T-helper 2 cell (primary cell): ENCODE results near the gene LCN6.
A peak's percentile ranks its signal among the peaks of the same experiment; 100 is the strongest.
"Not testable (repeated sequence)": the region's sequence is repeated elsewhere in the genome, so short reads cannot be mapped to it uniquely, and the experiment has no call there.

Experiments
- DNase-seq, 5 experiments: peaks; one replicate each; pipeline versions ENCODE4 v3.0.0 to v3.0.0-alpha.2; 2012 to 2022
- total RNA-seq, 2 donors: gene quantifications; one replicate each; lab custom pipeline; 2026; lab: John Stamatoyannopoulos, UW

The LCN6 gene, protein sequence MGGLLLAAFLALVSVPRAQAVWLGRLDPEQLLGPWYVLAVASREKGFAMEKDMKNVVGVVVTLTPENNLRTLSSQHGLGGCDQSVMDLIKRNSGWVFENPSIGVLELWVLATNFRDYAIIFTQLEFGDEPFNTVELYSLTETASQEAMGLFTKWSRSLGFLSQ
- total RNA-seq, result 0 reads per million in 2 donors

DNA sequence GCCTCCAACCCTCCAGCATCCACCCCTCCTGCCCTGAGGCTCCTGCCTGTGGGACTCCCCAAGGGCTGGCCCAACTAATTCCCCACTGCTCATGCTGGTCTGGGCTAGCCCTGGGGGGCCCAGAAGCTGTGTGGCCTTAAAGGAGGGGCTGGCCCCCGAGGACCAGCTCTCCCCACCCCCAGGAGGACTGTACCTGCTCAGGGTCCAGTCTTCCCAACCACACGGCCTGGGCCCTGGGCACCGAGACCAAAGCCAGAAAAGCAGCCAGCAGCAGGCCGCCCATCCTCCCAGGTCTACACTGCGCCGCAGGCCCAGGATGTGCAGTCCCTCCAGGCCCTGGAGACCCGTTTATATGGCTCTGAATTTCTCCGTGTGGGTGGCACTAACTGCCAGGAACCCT lies at the start of gene LCN6:
TSS of gene LCN6 (minus strand) at position 325 of the 400 bp plus-strand sequence. CDS start at position 283, 42 bp downstream.
- DNase-seq, result no peak

DNA sequence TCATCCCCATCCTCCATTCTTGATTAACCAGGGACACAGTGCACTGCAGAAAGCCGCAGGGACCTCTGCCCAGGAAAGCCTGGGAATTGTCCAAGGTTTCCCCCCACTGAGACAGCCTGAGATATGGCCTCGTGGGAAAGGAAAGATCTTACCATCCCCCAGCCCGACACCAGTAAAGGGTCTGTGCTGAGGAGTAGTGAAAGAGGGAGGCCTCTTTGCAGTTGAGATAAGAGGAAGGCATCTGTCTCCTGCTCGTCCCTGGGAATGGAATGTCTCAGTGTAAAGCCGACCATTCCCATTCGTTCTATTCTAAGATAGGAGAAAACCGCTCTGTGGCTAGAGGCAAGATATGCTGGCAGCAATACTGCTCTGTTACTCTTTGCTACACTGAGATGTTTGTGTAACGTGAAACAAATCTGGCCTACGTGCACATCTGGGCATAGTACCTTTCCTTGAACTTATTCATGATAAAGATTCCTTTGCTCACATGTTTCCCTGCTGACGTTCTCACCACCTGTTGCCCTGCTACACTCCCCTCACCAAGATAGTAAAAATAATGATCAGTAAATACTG lies 48.5 kb upstream of the LCN6 start:
- not testable (repeated sequence) for DNase-seq

DNA sequence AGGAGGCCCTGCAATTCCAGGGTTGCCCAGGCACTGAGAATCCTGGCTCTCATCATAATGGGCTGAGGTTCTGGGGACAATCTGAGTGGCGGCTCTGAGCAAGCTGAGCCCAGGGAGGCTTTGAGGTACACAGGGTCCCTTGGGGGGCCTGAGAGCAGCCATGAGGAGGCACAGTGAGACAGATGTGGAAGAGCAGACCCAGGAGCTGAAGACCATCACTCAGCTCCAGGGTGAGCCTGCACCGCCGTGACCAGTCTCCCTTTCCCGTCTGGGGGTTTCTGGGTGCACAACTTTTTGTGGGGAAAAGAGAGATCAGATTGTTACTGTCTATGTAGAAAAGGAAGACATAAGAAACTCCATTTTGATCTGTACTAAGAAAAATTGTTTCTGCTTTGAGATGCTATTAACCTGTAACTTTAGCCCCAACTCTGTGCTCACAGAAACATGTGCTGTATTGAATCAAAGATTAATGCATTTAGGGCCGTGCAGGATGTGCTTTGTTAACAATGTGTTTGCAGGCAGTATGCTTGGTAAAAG lies 48.0 kb upstream of the LCN6 start, which contains the start of gene CCDC183:
TSS of gene CCDC183 (plus strand) at position 101 of the 537 bp plus-strand sequence. CDS start at position 161, 60 bp downstream.
- no peak for DNase-seq

DNA sequence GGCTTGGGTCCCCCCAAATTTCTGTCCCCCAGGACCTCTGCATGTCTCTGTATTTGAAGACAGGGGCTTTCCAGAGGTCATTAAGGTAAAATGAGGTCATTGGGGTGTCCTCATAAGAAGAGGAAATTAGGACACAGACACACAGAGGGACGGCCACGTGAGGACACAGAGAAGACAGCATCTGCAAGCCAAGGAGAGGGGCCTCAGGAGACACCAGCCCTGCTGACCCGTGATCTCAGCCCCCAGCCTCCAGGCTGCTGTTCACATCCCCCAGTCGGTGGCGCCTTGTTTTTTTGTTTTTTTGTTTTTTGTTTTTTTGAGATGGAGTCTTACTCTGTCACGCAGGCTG lies 46.6 kb upstream of the LCN6 start:
- no peak for DNase-seq

DNA sequence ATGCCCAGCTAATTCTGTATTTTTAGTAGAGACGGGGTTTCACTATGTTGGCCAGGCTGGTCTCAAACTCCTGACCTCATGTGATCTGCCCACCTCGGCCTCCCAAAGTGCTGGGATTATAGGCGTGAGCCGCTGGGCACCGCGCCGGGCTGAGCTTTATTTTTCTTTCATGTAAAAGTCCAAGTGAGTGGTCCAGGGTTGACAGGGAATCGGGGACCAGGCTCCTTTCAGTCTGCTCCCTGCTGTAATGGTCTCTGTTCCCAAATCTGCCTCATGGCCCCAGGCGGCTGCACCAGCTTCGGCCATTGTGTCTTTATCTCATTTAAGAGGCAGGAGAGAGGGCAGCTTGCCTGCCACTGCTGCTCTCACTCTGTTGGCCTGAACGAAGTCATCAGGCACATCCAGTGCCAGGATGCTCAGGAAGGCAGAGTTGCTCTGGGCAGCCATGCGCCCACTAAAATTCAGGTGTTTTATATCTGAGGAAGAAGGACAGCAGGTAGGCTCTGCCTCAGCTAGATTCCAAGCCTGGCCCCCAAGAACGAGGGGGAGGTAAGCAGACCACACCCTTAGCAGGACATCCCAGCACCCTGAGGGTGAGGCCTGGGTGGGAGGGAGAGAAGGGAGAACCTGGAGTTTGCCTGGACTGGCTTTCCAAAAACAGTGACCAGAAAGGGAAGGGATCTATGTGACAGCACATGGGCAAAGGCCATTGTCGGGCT lies 46.1 kb upstream of the LCN6 start:
- no peak for DNase-seq

DNA sequence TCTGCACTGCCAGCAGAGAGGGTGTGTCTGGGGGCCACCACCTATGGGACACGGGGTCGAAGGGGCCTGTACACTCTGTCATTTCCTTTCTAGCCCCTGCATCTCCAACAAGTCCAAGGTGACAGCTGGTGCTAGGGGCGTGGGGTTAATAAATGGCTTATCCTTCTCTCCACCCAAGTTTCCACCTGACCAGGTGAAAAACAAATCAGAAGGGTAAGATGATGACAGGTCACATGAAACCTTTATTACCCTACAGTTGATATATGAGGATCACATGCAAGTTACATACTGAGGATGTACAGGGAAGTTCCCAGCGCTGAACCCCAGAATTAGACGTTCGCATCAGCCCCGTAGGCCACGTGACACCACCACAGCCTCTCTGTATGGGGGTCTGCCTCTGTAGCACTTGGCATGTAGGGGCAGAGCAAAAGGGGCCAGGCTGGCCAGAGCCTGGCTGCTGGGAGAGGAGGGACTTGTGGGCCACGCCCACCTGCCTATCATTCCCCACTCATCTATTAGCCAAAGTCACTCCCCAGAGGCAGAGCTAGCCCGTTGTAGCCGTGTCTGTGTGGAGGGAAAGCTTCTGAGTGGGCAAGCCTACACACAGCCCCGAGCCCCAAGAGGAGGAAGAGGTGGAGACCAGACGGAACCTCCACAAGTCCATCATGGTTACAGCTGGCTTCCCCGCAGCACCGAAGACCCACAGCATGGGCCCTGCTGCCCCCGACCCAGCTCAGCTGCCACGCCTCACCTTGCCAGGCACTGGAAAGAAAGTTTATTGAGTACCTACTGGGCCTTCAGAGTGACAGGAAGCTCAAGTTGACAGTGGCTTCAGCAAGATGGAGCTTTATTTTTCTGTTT lies 45.0 kb upstream of the LCN6 start:
- DNase-seq, result no peak

DNA sequence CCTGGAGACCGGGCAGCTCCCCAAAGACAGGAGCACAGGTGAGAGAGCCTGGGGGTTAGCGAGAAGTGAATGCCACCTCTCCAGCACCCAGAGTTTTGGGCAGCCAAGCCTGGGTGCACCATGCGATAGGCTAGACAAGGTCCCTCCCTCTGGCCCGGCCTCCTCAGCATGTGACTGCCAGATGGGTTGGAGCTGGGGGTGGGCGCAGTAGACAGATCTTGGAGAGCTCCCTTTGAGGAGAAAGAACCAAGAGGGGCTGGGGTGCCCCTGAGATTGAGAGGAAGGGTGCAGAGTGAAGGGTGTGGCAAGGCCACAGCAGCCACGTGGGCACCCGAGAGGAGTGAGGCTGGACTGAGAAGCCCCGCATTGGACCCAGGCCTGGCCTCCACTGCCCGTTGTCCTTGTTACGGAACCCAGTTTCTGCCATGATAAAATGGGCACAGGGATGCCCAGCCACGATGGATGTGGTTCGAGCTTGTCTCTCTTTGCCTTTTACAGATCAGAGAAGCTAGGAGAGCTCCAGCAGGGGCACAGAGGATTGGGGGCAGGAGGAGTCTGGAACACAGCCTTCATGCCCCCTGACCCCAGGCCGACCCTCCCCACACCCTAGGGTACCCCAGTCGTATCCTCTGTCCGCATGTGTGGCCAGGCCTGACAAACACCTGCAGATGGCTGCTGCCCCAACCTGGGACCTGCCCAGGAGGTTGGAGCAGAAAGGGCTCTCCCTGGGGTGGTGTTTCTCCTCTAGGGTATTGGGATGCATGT lies 44.2 kb upstream of the LCN6 start:
- no peak for DNase-seq

DNA sequence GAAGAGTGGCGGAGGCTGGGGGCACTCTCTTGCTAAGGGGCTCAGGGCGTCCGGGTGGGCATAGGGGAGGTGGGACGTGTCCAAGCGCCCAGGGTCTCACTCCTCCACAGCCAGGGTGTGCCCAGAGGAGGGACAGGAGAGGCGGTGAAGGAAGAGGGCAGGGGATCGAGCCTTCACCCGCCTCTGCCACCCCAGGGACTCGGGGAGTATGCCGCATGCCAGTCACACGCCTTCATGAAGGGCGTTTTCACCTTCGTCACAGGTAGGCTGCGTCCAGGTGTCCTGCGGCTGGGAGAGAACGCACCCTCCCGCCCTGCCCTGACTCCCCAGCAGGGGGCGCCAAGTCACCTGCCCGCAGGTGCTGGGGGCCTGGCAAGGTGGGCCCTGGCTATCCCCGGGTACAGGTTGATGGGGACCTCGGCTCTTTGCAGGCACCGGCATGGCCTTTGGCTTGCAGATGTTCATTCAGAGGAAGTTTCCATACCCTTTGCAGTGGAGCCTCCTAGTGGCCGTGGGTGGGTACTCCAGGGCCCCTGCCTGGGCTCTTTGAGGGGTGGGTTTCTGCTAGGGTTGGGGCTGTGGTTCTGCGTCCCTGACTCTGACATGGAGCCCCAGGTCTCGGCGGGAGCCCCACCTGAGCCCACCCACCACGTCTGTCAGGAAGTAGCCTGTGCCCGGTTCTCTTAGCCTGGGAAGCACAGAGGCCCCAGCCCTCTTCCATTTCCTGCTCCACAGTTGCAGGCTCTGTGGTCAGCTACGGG lies 43.4 kb upstream of the LCN6 start:
- peak; percentile 36 to 70 (median 61) for DNase-seq

DNA sequence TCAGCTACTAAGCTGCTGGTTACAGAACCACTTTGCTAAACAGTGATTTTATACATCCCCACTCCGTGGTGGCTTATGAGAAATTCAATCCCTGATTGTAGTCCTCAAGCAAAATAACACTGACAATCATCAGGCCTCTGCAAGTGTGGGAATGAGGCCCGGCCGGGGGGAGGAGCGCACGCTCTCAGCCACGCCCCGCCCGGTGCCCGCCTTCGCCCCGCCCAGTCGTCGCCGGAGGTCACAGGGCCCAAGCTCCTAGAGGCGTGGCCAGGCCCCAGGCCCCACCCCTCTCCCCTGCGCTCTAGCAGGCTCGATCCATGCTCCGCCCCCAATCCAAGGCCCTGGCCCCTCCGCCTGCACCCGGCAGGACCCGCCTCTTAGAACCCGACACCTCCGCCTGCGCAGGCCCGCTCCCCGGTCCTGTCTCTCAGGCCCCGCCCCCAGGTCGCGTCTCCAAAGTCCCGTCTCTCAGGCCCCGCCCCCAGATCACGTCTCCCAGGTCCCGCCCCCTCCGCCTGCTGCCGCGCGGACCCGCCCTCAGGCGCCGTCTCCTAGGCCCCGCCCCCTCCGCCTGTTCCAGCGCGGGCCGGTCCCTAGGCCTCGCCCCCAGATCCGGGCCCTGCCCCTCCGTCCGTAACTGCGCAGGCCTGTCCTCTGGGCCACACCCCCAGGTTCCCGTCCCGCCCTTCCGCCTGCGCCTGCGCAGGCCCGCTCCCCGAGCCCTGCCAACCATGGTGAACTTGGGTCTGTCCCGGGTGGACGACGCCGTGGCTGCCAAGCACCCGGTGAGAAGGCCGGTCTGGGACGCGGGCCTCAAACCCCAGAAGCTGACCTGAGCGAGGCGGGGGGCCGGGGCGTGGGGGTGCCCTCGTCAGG lies 42.6 kb upstream of the LCN6 start, which contains the start of gene TMEM141:
TSS of gene TMEM141 (plus strand) at position 705 of the 876 bp plus-strand sequence. CDS start at position 732, 27 bp downstream.
- DNase-seq, result peak; percentile 98 to 100 (median 100)

DNA sequence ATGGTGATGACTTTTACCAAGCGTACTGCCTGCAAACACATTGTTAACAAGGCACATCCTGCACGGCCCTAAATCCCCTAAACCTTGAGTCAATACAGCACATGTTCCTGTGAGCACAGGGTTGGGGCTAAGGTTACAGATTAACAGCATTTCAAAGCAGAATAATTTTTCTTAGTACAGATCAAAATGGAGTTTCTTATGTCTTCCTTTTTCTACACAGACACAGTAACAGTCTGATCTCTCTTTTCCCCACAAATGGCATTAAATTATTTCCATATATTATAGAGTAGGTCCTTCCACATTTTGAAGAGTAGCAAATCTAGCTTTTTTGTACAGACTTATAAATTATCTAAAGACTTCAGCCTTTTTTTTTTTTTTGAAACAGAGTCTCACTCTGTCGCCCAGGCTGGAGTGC lies 41.2 kb upstream of the LCN6 start:
- DNase-seq, result no peak

DNA sequence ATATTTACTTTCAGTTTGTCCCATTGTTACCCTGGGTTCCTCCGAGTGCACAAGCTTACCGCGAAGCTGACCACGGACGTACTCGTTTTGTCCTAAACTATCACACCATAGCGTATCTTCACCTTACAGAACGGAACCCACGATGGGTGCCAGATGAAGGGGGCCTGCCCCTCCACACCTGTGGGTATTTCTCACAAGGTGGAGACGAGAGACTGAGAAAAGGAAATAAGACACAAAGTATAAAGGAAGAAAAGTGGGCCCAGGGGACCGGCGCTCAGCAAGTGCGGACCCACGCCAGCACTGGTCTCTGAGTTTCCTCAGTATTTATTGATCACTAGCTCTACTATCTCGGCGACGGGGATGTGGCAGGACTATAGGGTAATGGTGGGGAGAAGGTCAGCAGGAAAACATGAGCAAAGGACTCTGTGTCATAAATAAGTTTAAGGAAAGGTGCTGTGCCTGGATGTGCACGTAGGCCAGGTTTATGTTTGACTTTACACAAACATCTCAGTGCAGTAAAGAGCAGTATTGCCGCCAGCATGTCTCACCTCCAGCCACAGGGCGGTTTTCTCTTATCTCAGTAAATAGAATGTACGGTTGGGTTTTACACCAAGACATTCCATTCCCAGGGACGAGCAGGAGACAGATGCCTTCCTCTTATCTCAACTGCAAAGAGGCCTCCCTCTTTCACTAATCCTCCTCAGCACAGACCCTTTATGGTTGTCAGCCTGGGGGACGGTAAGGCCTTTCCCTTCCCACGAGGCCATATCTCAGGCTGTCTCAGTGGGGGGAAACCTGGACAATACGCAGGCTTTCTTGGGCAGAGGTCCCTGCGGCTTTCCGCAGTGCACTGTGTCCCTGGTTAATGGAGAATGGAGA lies 40.6 kb upstream of the LCN6 start:
- not testable (repeated sequence) for DNase-seq

DNA sequence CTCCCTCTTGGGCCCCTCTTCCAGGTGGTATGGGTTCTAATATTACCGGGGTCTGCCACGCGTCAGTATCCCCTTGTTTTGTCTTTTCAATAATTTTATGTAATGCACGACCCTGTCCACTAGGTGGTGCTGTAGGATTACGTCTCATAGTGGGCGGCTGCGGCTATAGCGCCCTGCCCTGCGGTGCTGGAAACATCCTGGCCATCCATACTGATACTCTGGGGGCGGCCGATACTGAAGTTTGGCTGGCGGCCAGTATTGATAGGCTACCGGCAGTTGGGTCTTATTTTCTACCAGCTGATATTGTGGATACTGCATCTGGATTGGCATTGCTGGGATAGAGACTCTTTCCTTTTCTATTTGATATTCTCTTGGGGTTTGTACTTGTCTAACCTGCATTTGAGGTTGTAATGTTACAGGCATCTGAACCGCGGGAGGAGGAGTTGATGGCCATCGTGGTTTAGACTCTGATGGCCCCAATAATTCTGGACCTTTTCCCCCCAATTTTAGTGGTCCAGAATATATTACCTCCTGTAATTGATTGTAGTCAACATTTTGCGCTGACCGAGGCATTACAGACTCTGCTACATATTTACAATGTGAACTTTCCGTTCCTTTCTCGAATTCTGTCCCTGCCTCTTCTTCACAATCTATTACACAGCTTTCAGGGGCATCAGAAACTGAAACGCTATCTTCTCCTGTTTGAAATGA lies 39.5 kb upstream of the LCN6 start:
- DNase-seq, result peak in 4 of 5 experiments; percentile 42 to 72 (median 56)

DNA sequence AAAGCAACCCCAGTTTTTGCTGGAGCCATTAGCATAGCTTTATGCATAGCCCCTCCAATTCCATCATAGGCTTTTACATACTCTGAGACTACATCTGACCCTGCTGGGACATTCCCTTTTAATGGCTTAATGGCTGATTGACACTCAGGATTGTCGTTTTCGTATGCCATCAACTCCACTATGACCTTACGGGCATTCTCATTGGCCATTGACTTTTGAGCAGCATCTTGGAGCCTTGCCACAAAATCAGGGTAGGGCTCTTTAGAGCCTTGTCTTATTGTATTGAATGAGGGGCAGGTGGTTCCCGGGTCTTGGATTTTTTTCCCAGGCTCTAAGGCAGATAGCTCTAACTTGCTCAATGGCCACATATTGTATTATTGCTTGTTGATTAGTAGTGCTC lies 38.7 kb upstream of the LCN6 start:
- not testable (repeated sequence) for DNase-seq

DNA sequence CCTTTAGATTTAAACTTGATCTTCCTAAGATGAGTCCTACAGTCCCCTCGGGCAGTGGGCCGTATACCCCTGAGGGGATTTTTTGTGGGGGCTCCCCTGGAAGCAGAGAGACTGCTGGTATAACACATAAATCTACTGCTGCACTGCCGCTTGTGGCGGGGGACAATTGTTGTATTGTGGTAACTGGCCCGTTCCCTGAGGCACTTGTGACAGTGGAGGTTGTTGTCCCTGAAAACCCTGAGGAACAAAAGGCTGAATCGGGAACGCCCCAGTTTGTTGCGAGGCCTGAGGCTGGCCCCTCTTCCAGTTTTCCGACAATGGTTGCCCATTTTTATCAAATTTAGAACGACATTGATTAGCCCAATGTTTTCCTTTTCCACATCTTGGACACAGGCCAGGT lies 38.1 kb upstream of the LCN6 start:
- DNase-seq, result no peak

DNA sequence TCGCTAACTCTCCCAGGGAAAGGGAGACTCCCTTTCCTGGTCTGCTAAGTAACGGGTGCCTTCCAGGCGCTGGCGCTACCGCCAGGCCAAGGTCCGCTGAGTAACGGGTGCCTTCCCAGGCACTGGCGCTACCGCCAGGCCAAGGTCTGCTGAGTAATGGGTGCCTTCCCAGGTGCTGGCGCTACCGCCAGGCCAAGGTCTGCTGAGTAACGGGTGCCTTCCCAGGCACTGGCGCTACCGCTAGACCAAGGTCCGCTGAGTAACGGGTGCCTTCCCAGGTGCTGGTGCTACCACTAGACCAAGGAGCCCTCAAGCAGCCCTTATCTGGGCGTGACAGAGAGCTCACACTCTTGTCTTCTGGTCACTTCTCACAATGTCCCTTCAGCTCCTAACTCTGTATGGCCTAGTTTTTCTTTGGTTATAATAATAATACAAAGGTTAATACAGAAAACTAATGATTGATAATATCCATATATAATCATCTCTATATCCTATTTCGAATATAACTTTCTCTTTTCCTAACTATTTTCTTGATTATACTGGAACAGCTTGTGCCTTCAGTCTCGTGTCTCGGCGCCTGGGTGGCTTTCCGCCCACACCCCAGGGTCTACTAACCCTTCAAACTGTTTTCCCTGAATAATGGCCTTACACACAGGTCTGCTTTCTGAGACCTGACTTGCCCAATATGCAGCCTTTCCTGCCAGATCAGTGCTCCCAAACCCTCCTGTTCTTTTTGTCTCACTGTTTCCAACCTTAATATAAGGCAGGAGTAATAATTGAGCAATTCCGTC lies 37.4 kb upstream of the LCN6 start:
- DNase-seq, result not testable (repeated sequence)

DNA sequence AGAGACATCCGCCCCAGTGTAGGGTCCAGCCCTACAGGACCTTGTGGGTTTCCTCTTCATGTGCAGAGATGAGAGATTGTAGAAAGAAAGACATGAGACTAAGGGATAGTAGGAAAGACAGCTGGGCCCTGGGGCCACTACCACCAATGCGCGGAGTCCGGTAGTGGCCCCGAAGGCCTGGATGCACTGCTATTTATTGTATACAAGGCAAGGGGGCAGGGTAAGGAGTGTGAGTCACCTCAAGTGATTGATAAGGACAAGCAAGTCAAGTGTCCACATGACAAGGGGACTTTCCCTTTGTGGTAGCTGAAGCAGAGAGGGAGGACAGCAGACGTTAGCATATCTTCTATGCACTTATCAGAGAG lies 36.7 kb upstream of the LCN6 start:
- DNase-seq, result peak in 2 of 5 experiments; percentile 33 to 88

DNA sequence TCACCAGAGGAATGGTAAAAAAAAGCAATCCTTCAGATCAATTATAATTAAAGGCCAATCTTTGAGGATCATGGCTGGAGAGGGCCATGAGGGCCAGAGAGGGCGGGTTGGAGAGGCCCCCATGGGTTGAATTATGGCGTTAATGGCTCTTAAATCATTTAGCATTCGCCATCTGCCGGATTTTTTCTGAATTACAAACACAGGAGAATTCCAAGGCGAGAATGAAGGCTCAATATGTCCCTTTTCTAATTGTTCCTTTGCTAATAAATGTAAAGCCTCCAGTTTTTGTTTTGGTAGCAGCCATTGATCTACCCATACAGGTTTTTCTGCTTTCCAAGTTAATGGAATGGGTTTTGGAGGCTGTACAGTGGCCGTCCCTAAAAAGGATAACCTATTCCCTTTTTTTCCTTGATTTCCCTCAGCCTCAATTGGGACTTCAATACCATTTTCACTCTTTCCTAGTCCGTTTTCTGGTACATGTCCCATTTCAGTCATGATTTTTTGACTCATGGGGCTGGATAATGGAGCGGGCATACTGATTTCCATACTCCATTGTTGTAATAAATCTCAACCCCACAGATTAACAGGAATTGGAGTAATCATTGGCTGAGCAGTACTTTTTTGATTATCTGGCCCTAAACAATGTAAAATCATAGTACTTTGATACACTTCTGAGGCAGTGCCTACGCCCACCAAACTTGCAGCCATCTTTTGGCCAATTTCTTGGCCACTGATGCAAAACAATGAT lies 36.1 kb upstream of the LCN6 start:
- DNase-seq, result no peak
